Right renal cortex interstitium (tissue), 3 donors: Measurements from ENCODE around the gene BCL2L15. TPM values are rescaled to one million over a fixed set of nuclear protein-coding genes. Genes with fewer than 3 reads are reported as not detected.

ENCODE experiments used
- DNase-seq, 3 donors: peaks; one replicate each; pipeline ENCODE4 v3.0.0-alpha.2; 2013; ENCODE audit warnings: low read depth in 3 of 3, low spot score in 2 of 3
- polyA plus RNA-seq, 3 donors: library from polyadenylated mRNA; unstranded; fragments of 120-200 nt; gene quantifications; one replicate each; pipeline ENCODE4 v1.2.1, GENCODE V29; 2013; ENCODE audit not compliant: insufficient read length in 3 of 3

BCL2L15 gene
- polyA plus RNA-seq, 3 donors, result 0.50 to 1.1 (median 0.65) TPM

DNA sequence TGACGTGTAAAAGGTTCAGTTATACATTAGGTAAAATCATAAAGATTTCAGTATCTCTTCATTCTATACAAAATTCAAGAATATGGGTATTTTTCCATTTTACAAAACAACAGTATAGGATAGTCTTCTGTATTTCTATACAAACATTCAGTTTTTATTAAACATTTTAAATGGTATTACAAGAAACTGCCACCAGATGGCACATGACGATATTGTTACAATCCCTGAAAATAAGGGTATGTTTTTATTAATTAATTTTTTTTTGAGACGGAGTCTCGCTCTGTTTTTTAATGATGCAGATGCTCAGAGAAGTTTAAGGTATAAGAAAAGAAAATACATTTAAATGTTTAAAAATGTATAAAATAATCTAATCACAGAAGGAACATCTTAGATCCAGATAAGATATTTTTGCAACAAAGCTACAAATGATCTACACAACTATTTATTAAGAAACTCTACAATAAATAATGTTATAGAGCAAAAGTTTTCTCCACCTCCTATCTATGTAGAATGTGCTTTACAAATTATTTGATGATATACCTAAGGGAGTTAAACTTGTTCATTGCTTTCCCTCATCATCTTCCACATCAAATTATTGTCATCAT lies 51.6 kb downstream of the BCL2L15 start:
- DNase-seq, result peak; percentile 26 to 31 (median 29)

DNA sequence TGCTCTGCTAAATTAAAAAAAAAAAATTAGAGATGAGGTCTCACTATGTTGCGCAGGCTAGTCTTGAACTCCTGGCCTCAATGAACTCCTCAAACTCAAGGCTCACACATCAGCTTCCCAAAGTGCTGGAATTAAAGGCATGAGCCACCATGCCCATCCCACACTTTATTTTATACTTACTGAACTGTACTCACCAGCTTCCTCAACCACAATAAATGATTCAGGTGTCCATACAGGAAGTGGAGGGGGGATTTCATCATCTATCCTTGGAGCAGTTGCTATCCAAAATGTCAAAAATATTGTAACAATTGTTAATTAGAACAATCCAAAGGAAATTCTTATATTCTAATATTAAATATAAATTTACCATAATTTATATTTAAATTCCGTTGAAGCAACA lies 52.7 kb downstream of the BCL2L15 start:
- no peak for DNase-seq

Other genes starting within 250 kb of the BCL2L15 start
- 10 to 100 TPM; 22.7 to 25.5 (median 24.8) TPM for gene PHTF1, start 128.1 kb downstream of the BCL2L15 start, polyA plus RNA-seq
- 10 to 100 TPM; 26.1 to 33.7 (median 28.8) TPM for gene RSBN1, start 75.1 kb downstream of the BCL2L15 start, polyA plus RNA-seq
- gene PTPN22, start 15.9 kb downstream of the BCL2L15 start, polyA plus RNA-seq, result under 1 TPM; 0.24 to 0.43 (median 0.31) TPM
- gene AP4B1, start 17.2 kb upstream of the BCL2L15 start, polyA plus RNA-seq, result 10 to 100 TPM; 22.8 to 27.7 (median 23.9) TPM
- 10 to 100 TPM; 10.4 to 11.2 (median 10.8) TPM for gene DCLRE1B, start 17.7 kb upstream of the BCL2L15 start, polyA plus RNA-seq
- 10 to 100 TPM; 44.7 to 48.1 (median 47.4) TPM for gene HIPK1, start 41.7 kb upstream of the BCL2L15 start, polyA plus RNA-seq
- 100 to 1,000 TPM; 134 to 158 (median 154) TPM for gene OLFML3, start 91.9 kb upstream of the BCL2L15 start, polyA plus RNA-seq